NCI-H1436 treated with DMSO at 0.1 percent for 48 hours (cell line): ENCODE data around the gene RPUSD3.

ENCODE experiments used
- DNase-seq: peaks from one replicate; lab custom pipeline; 2025; lab: John Stamatoyannopoulos, UW

Gene RPUSD3

GRCh38 chr3:9806688-9807589, 36.9 kb downstream of the RPUSD3 start:
- no peak for DNase-seq

GRCh38 chr3:9806137-9806536, 37.7 kb downstream of the RPUSD3 start:
- DNase-seq: no peak

- no peak for DNase-seq
Observed at GRCh38 chr3:9804996-9805395, 38.8 kb downstream of the RPUSD3 start.

GRCh38 chr3:9803494-9803893, 40.3 kb downstream of the RPUSD3 start:
- no peak for DNase-seq

- no peak for DNase-seq
Observed at GRCh38 chr3:9800529-9800928, 43.3 kb downstream of the RPUSD3 start.

GRCh38 chr3:9797196-9797945, 46.4 kb downstream of the RPUSD3 start:
- no peak for DNase-seq

- no peak for DNase-seq
Observed at GRCh38 chr3:9795207-9795606, 48.6 kb downstream of the RPUSD3 start.

GRCh38 chr3:9794400-9794799, 49.4 kb downstream of the RPUSD3 start:
- no peak for DNase-seq

GRCh38 chr3:9793161-9793781, 50.5 kb downstream of the RPUSD3 start:
- DNase-seq: no peak

GRCh38 chr3:9792405-9793160, 51.2 kb downstream of the RPUSD3 start, which contains the start of the genes ARPC4 and TADA3:
Gene ARPC4 (plus strand): TSS chr3:9793082. CDS start chr3:9793122, 40 bp downstream.
Gene TADA3 (minus strand): TSS chr3:9792473. CDS start chr3:9791466, 1,007 bp downstream.
- DNase-seq: peak; percentile 43

GRCh38 chr3:9791790-9792404, 51.9 kb downstream of the RPUSD3 start:
- no peak for DNase-seq

- DNase-seq: no peak
Observed at GRCh38 chr3:9791127-9791526, 52.7 kb downstream of the RPUSD3 start.
